EH (cell line): Measurements from ENCODE around the gene LZTFL1.
"Not testable (repeated sequence)": the region's sequence is repeated elsewhere in the genome, so short reads cannot be mapped to it uniquely, and the experiment has no call there.

Source experiments
- DNase-seq: peaks from one replicate; pipeline ENCODE4 v3.0.0-alpha.2; 2015; ENCODE audit warnings: low read depth

LZTFL1 gene

DNA sequence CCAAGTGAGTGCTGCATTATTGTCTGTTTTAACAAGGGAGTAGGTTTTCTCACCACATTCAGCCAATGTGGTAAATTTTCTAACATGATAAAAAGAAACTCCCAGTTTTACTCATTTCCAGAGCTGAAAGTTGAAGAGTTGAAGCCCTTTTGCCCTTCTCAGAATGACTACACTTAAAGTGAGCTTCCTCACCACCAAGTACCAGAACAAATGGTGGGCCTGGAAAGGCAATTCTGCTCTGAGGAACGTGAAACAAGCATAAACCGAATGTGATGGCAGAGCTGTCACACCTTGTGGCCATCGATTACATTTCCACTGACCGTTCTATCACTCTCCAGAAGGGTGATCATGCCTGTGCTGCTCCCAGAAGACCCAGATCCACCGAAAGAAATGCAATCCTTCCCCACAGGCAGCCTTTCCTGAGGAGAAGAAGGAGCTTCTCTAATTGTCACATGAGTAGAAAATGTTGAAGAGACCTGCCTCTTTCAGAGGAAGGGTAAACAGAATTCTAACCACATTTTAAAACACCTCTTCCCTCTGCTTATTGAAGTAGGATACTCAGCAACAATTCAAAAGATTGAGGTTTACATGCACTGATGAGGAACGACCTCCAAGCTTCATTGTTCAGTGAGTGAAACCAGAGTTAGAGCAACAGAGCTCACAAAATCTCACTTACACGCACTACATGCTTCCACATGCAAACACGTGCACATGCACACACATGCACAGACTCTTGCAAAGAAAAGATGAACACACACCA, 23.0 kb upstream of the LZTFL1 start:
- DNase-seq = no peak

DNA sequence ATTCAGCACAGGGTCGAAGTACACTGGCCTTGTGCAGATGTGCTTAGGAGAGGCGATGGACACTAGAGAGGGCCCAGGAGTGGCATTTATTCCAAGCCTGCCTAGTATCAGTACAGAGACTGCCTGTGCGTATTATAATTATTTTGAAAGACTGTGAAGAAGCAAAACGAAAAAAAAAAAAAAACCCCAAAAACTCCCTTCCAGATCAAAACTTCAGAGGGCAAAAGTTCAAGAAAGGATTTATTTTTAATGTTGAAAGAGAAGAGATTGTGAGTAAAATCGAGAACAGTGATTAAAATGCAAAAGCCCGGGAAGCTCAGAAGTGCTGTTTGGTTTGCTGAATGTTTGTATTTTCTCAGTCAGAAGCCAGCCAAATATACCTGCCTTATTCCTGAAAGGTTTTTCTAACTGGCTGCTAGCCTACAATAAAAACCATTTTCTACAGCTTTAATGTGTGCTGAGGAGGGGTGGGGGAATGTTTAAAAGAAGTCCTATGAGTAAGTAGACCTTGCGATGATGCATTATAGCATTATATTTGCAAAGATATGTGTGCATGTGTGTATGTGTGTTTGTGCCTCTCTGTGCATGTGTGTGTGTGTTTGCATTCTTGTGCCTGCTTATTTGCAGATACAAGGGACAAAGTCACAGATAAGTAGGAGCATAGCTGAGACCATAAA, 19.3 kb upstream of the LZTFL1 start:
- DNase-seq = no peak

DNA sequence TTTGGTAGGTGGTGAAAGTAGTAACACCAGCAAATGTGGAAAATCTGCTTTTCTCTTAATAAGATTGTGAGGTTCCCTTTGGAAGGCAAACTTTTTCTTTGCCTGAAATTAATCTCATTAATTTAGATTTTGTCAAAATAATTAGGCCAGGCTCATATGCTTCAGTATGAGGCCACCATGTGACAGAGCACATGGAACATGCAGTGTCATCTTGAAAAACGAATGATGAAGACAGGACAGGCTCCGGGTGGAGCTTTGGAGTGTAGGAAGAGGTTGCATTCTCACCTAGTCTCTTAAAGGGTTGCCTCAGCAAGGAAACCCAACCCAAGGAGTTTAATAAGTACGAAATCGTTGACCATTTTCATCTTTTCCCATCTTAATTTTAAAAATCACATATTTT, 18.6 kb upstream of the LZTFL1 start:
- no peak for DNase-seq

DNA sequence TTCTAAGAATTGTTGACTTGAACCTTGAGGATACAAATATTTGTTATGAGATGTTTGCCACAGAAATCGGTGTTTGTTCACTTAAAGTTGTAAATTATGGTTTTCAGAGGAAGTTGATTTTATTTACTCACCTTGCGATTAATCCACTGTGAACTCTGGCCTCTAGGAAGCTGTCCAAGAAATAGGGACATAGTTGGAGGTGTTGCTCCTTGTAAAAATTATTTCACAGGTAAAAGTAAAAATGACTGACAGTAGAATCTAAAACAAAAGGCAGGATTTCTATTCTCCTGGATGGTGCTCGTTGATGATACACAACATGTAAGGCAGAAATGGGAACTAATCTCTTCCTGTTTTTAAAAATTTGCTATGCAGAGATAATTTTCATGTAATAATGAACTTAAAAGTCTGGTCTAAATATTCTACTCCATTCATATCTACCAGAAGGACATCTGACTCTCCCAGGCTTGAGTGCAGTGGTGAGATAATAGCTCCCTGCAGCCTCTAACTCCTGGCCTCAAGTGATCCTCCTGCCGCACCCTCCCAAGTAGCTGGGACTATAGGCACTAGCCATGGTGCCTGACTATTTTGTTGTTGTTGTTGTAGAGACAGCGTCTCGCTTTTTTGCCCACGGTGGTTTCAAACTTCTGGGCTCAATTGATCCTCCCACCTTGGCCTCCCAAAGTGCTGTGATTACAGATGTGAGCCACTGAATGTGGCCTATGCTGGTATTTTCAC, 17.1 kb upstream of the LZTFL1 start:
- no peak for DNase-seq

DNA sequence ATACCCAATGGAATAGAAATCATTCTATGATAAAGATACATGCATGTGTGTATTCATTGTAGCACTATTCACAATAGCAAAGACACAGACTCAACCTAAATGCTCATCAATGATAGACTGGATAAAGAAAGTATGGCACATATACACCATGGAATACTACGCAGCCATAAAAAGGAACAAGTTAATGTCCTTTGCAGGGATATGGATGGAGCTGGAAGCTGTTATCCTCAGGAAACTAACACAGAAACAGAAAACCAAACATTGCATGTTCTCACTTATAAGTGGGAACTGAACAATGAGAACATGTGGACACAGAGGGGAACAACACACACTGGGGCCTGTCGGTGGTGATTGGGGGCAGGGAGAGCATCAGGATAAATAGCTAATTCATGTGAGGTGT, 15.1 kb upstream of the LZTFL1 start:
- not testable (repeated sequence) for DNase-seq

DNA sequence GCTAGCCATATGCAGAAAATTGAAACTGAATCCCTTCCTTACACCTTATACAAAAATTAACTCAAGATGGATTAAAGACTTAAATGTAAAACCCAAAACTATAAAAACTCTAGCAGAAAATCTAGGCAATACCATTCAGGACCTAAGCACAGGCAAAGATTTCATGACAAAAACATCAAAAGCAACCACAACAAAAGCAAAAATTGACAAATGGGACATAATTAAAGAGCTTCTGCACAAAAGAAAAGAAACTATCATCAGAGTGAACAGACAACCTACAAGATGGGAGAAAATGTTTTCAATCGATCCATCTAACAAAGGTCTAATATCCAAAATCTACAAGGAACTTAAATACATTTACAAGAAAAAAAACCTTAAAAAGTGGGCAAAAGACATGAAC, 14.4 kb upstream of the LZTFL1 start:
- not testable (repeated sequence) for DNase-seq

DNA sequence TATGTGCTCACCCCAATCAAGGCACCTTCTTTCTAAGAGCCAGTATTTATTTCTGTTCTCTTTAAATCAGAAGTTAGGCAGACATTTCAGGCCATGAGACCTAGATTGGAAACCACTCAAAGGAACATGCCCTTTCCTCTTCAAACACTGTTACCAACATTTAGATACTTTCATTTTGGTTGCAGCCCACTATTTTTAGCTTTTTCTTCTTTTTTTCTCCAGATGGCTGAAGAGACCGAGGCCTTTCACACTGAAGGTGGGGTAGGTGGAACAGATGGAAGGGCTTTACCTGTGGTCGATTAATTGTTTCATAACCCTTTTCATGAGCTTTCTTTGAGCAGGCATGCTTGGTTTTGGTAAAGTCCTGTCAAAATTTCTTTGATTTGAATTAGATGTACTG, 10.9 kb upstream of the LZTFL1 start:
- no peak for DNase-seq

DNA sequence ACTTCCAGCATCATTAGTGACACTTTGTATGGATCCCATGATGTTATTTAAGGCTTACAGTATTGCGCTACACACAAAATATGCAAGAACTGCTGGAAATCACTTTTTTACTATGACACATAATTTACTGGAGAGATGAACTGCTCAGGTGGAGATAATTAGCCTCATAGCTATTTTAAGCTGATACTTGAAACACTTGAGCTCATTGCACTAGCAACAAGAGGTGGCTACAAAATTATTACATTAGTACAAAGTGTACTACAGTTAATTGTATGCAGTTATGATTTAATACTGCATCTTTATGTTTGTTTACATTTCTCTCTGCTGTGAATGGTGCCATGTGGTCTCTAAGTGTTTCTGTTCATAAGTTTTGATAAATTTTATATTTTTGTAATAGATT, 6.5 kb upstream of the LZTFL1 start:
- no peak for DNase-seq

DNA sequence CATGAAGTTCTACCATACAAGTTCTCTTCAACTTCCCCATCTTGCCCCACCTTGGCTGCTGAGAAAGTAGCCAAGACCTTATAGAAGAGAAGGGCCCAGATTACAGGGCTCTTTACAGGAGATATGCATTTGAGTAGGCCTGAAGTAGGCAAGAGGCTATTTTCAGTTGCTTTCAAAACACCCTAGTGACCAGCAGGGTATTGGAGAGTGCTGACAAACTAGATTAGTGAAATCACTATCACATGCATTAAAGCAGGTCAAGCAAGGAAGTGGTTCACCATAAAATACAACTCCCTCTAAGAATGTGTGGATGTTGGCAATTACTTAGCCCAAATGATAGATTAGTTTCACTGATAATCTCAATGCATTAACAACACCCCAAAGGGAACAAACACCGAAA, 2.7 kb upstream of the LZTFL1 start:
- DNase-seq = no peak

DNA sequence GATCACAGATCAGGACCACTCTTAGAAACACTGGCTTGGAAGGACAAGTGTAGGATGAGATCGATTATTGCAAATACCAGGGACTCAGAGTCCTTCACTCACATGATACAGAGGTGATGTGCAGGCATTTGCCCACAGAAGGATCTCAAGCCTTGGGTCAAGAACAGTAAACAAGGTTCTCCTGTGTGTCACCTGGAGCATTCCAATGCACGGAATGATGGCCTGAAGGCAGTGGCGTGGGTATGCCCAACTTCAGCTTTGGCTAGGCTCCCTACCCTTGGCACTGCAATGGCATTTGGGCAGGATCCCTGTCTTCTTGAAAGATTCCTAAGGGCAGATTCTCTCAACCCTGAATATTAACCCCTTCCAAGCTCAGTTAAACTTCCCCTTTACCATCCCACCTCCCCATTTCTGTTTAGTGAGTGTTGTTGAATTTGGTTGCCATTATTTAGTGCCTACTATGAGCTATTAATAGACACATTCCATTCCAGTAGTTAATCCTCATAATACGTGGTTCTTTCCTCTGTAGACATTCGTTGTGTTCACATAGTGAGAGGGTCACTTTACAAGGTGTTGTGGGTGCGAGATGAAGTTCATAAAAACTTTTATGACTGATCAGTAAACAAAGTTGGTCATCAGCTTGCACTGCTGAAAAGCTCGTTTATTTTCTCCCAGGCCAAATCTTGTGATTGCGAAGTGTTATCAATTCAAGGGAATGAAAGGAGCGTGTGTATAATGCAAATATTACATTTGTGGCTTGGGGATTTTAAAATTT, 1.1 kb upstream of the LZTFL1 start:
- no peak for DNase-seq

DNA sequence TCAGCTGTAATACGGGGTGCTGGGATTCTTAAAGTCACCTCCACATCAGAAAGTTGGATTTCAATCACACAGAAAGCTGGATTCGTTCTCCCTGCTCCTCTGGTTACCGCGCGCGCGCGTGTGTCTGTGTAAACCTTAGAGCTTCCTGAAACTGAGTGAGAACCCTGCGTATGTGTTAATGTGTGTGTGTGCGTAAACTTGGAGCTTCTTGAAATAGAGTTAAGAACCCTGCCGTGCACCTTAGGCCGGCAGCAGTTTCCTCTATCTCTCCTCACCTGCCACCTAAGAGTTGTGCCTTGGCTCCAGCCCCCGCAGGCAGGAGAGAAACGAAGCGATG, 531 bp downstream of the LZTFL1 start:
- peak; percentile 31 for DNase-seq

DNA sequence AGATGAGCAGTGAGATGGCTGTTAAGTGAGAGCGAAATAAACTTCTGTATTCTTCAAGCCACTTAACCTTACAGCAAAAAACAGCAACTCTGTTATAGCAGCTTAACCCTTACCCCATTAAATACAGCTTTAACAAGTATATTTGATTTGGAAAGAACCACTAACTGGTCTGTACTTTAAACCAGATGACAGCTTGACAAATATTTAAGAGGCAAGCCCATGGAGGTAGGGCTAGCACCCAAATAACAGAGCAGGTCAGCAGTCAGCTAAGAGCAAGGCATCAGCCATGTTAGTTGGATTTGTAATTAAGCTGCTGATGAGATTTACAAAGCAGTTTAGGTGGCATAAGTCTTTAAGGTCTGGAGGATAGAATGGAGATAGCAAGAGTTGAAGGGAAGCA, 3.5 kb downstream of the LZTFL1 start:
- DNase-seq = no peak

DNA sequence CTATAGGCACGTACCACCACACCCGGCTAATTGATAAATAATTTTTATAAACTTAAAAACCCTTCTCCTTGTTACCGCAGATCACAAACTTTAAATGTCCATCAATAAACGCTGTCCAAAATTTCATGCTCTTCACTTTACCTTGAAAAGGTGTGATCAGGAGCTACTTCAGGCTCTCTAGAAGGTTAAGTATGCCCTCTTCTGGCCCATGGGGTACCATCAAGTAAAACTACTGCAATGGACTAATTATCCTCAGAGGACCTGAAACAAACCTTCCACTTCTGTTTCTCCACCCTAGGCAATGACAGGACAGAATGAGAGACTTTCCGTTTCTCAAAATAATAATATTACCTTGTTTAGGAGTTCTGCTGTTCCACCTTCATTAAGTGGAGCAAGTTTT, 9.2 kb downstream of the LZTFL1 start:
- DNase-seq = peak; percentile 21

DNA sequence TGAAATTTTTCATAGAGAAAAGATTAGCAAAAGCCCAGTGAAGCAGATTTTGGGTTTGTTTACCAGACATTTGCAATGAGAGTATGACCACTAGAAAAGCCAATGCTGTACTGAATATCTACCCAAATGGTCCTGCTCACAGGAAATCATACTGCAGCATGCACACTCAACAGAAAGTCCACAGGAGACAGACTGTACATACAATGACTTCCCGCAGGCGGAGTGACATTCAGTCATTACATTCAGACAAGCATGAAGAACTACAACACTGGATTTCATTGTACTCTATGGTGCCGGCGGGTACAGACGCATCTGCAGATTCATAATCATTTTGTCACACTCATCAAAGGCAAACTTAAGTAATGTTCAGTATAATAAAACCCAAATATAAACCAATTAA, 11.8 kb downstream of the LZTFL1 start:
- no peak for DNase-seq

DNA sequence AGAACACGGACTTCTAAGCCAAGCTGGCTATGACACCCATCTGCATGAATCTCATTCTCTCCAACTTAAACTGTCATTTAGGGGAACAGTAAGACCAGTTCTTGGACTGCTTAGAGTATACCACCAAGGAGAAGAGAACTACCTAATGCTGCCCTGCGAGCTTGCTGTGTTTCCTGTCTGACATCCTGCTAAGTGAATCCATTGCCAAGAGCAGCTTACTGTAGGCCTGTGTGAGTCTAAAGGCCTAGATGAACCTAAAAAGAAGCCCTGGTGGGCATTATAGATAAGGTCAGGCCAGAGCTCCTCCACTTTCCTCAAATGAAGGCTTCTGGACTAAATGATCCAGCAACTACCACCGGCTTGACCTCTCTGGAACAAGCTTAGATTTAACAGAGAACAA, 15.0 kb downstream of the LZTFL1 start:
- no peak for DNase-seq

DNA sequence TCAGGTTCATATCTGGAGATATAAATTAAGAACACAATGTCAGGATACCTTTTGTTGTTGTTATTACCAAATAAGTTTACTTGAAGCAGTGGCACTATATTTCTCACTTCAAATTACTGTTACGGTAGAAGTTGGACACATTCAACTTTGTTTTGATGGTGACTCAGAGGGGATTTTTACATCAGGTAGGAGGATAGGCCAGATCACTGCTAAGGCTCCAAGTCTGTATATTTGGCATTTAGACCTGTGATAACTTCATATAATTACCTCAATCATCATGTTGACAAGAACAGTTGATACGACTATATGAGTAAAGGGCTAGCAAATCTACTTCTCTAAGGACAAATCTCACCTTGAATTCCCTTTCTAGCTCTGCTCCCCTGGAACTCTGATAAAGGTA, 15.6 kb downstream of the LZTFL1 start:
- DNase-seq = no peak

DNA sequence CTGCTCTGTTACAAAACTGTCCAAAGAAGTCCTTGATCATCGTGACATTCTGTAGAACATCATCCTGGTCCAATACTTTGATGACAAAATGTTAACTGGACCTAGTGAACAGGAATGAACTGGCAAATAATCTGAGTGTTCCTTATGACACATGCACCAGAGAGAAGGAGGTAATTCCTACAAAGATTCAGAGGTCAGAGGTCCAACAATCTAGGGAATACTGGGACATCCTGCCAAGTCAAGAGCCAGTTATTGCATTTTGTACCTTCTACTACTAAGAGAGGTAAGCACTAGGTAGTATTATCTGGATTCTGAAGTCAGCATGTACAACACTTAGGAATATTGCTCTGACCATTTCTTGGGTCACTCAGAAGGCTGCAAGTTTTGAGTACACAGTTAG, 20.8 kb downstream of the LZTFL1 start:
- no peak for DNase-seq

DNA sequence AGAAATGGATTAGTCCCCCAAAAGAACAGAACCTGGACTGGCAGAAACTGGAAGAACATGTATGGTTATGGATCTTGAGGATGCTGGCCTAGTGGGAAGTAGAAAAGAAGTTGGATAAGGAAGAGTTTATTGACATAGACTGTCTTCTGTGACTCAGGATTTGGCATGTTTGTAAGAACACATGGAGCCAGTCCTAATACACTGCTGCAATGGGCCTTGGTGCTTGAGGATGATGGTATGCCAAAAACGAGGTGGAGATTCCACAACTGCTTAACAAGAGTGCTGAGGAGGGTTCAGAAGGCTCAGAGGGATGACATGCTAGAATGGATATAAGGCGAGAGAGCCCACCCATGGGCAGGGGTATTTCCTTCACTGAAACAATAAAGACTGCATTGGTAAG, 22.4 kb downstream of the LZTFL1 start:
- DNase-seq = peak; percentile 76

DNA sequence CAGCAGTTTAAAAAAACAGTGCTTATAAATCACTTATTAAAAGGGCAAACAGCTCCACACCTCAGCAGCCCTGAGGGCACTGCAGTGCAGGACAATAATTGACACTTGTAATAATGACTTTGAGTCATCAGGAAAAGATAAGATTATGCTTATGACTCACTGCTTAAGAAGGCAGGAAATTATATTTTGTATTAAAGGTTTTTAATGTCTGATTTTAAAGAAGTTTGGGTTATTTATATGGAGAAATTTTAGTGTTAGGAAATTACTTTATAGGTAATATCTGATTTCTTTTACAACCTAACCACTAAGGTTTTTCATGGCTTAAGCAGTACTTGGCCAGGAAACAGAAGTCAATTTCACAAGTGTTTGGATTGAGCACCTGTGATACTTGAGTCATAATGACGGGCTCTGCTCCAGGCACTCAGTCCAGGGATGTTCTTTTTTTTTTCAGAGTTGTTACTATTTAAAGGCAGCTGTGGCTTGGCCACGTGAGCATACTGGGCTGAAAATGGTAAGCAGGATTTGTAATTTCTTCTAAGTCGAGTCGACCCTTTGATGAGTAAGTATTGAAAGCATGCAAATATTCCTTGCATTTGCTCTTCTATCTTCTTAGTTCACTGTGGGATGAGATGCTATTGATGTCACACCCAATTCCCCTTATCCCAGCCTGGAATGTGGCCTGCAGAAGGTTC, 23.9 kb downstream of the LZTFL1 start:
- DNase-seq = peak; percentile 95

DNA sequence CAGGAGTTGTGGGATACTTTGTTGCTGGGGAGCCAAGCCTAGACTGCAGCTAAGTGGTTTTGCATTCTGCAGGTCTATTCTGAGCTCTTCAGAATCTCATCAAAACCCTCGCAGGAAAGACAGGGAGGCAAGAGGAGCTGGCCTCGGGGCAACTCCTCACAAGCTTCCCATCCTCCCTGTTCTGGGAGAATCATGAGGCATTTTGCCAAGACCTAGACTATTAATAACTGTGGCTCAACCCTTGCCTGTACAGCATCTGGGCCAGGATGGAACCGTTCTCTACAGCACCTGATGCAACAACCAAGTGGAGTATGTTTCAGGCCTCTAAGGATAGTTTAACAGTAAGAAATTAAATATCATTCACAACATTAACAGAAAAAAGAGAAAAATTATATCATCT, 25.4 kb downstream of the LZTFL1 start:
- peak; percentile 76 for DNase-seq

DNA sequence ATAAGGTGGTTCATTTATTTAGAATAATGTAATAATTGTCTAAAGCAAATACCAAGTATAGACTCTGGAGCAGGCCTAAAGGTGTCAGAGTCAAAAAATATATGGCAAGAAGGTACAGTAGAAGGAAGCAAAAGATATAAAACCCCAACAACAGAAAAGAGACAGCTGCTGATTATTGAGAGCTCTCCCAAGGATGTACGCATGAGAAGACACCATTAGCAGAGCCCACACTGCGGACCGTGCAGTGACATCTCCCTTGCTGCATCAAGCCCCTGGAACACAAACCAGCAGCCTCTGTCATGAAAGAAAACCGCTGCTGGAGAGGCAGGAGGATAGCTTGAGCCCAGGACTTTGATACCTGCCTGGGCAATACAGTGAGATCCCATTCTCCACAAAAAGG, 27.6 kb downstream of the LZTFL1 start:
- DNase-seq = no peak
